IMR-90 (cell line): Measurements from ENCODE around the gene TPD52L2. TPM values are rescaled to one million over a fixed set of nuclear protein-coding genes. Genes with fewer than 3 reads are reported as not detected.
"Not testable (repeated sequence)": the region's sequence is repeated elsewhere in the genome, so short reads cannot be mapped to it uniquely, and the experiment has no call there.

ENCODE experiments used
- ATAC-seq: fragments of 200-7000 bp; cut with Tn5 transposase; 2 replicates; pipeline ENCODE4 v1.9.1; 2020; ENCODE audit warnings: low read depth, mild to moderate bottlenecking, moderate library complexity
- BruUV-seq: library from RNA; stranded (reverse); fragments of 400-500 nt; replicated peaks from 2 replicates; lab custom pipeline; 2021; lab: Mats Ljungman, UMichigan
- CTCF ChIA-PET: fragments of 300-600 bp; formaldehyde crosslinking; extraction: SDS; loops from one replicate; lab custom pipeline; 2021; ENCODE audit warnings: antibody characterized with exemption; lab: Yijun Ruan, JAX
- POLR2A ChIA-PET: fragments of 300-600 bp; sonication (Branson Sonifier 250); formaldehyde crosslinking; loops from one replicate; lab custom pipeline; 2022; ENCODE audit warnings: antibody characterized with exemption; ENCODE audit not compliant: unreplicated experiment; lab: Charles Lee
- DNase-seq: peaks from one replicate; pipeline ENCODE4 v3.0.0; 2013
- H2AFZ ChIP-seq: replicated peaks from 2 replicates; pipeline ENCODE3; 2013; ENCODE audit warnings: low read length, mild to moderate bottlenecking; ENCODE audit not compliant: poor library complexity
- H2AK5ac ChIP-seq: 2 replicates; pipeline ENCODE4 v1.6.1; 2013; ENCODE audit warnings: low read depth, low read length, inconsistent platforms
- H2AK9ac ChIP-seq: replicated peaks from 2 replicates; pipeline ENCODE3; 2013; ENCODE audit warnings: mild to moderate bottlenecking, low read depth, low read length, moderate library complexity; ENCODE audit not compliant: poor library complexity
- H2BK120ac ChIP-seq: 2 replicates; pipeline ENCODE4 v1.6.1; 2013; ENCODE audit warnings: low read depth, low read length, inconsistent platforms
- H2BK15ac ChIP-seq: 3 replicates; pipeline ENCODE4 v1.6.1; 2013; ENCODE audit warnings: low read depth, low read length, inconsistent platforms
- H2BK20ac ChIP-seq: 2 replicates; pipeline ENCODE4 v1.6.1; 2013; ENCODE audit warnings: low read depth, mild to moderate bottlenecking, inconsistent platforms, low read length, moderate library complexity
- H2BK5ac ChIP-seq: 2 replicates; pipeline ENCODE4 v1.6.1; 2013; ENCODE audit warnings: mild to moderate bottlenecking, low read depth, low read length, inconsistent platforms; ENCODE audit not compliant: poor library complexity, severe bottlenecking
- H3K14ac ChIP-seq: replicated peaks from 2 replicates; pipeline ENCODE4 v1.6.1; 2013; ENCODE audit warnings: low read depth, low read length, inconsistent platforms
- H3K18ac ChIP-seq: 2 replicates; pipeline ENCODE4 v1.6.1; 2013; ENCODE audit warnings: low read depth, low read length, control low read depth
- H3K23ac ChIP-seq: 2 replicates; pipeline ENCODE4 v1.6.1; 2013; ENCODE audit warnings: low read depth, low read length, inconsistent platforms
- H3K27ac ChIP-seq: 2 replicates; pipeline ENCODE4 v1.5.1; 2013; ENCODE audit warnings: mild to moderate bottlenecking, control low read depth, low read length; ENCODE audit not compliant: insufficient read depth
- H3K27me3 ChIP-seq: 2 replicates; pipeline ENCODE4 v1.6.1; 2013; ENCODE audit warnings: low read length; ENCODE audit not compliant: control insufficient read depth, insufficient read depth
- H3K36me3 ChIP-seq: 2 replicates; pipeline ENCODE4 v1.6.1; 2013; ENCODE audit warnings: low read length, mixed read lengths; ENCODE audit not compliant: control insufficient read depth, insufficient read depth
- H3K4ac ChIP-seq: 2 replicates; pipeline ENCODE4 v1.6.1; 2013; ENCODE audit warnings: low read depth, low read length, inconsistent platforms
- H3K4me1 ChIP-seq: 2 replicates; pipeline ENCODE4 v1.6.1; 2013; ENCODE audit warnings: low read length, mixed read lengths; ENCODE audit not compliant: control insufficient read depth, insufficient read depth
- H3K4me2 ChIP-seq: 2 replicates; pipeline ENCODE4 v1.6.1; 2013; ENCODE audit warnings: low read depth, mild to moderate bottlenecking, control low read depth, low read length, moderate library complexity
- H3K4me3 ChIP-seq: 2 replicates; pipeline ENCODE4 v1.5.1; 2013; ENCODE audit warnings: low read depth, mild to moderate bottlenecking, control low read depth, low read length, moderate library complexity; ENCODE audit not compliant: insufficient read depth
- H3K56ac ChIP-seq: 2 replicates; pipeline ENCODE4 v1.6.1; 2013; ENCODE audit warnings: low read length, inconsistent platforms; ENCODE audit not compliant: insufficient read depth; ENCODE audit errors: extremely low read depth
- H3K79me1 ChIP-seq, 2 experiments: 2 replicates each; pipeline ENCODE4 v1.6.1; 2013; ENCODE audit warnings: low read length in 2 of 2, inconsistent platforms in 1 of 2, low read depth in 1 of 2
- H3K9ac ChIP-seq: 2 replicates; pipeline ENCODE4 v1.6.1; 2013; ENCODE audit warnings: low read depth, low read length, control low read depth
- H3K9me1 ChIP-seq: 2 replicates; pipeline ENCODE4 v1.6.1; 2013; ENCODE audit warnings: low read length, inconsistent platforms; ENCODE audit not compliant: insufficient read depth
- H3K9me3 ChIP-seq: 2 replicates; pipeline ENCODE4 v1.6.1; 2013; ENCODE audit warnings: low read length; ENCODE audit not compliant: control insufficient read depth, insufficient read depth
- H4K20me1 ChIP-seq: 2 replicates; pipeline ENCODE4 v1.6.1; 2013; ENCODE audit warnings: low read length, inconsistent platforms; ENCODE audit not compliant: insufficient read depth
- H4K5ac ChIP-seq: 2 replicates; pipeline ENCODE4 v1.6.1; 2013; ENCODE audit warnings: mild to moderate bottlenecking, low read depth, low read length, control low read depth
- H4K8ac ChIP-seq, 2 experiments: 2 replicates each; pipeline ENCODE4 v1.6.1; 2013; ENCODE audit warnings: low read depth in 2 of 2, low read length in 2 of 2, control low read depth in 1 of 2, inconsistent platforms in 1 of 2
- H4K91ac ChIP-seq: 2 replicates; pipeline ENCODE4 v1.6.1; 2013; ENCODE audit warnings: low read depth, low read length, inconsistent platforms; ENCODE audit not compliant: insufficient read depth
- CEBPB ChIP-seq: IDR thresholded peaks from 2 replicates; pipeline ENCODE4 v1.6.1; 2012; ENCODE audit warnings: low read depth, low read length, improper control_type of control experiment
- CHD1 ChIP-seq: IDR thresholded peaks from 2 replicates; pipeline ENCODE4 v1.6.1; 2012; ENCODE audit warnings: low read depth, low read length, improper control_type of control experiment
- FOS ChIP-seq: fragments of 150-350 bp; IDR thresholded peaks from 2 replicates; pipeline ENCODE4 v1.6.1; 2016; ENCODE audit warnings: low read depth, low read length
- MXI1 ChIP-seq: IDR thresholded peaks from 2 replicates; pipeline ENCODE4 v1.6.1; 2012; ENCODE audit warnings: low read depth, mild to moderate bottlenecking, low read length, moderate library complexity, borderline replicate concordance
- POLR2A ChIP-seq: IDR thresholded peaks from 2 replicates; pipeline ENCODE4 v1.6.1; 2012; ENCODE audit warnings: mild to moderate bottlenecking, low read depth, low read length
- RAD21 ChIP-seq: IDR thresholded peaks from 2 replicates; pipeline ENCODE4 v1.6.1; 2012; ENCODE audit warnings: low read length, improper control_type of control experiment
- RFX5 ChIP-seq: IDR thresholded peaks from 2 replicates; pipeline ENCODE4 v1.8.0; 2012; ENCODE audit warnings: low read depth, mild to moderate bottlenecking, low read length, moderate library complexity
- USF2 ChIP-seq: fragments of 150-350 bp; IDR thresholded peaks from 2 replicates; pipeline ENCODE4 v1.6.1; 2017; ENCODE audit warnings: mild to moderate bottlenecking, antibody characterized with exemption, low read length, low read depth
- WGBS, 2 experiments: methylation state at CpG; one replicate each; pipeline versions ENCODE4 v1.1.5 to v1.1.7; 2013; ENCODE audit warnings: missing lambda C conversion rate in 2 of 2; ENCODE audit not compliant: insufficient read length in 1 of 2; ENCODE audit errors: extremely low coverage in 2 of 2; 5-methylcytosine and 5-hydroxymethylcytosine counted together
- dilution Hi-C: fragments of 300-500 bp; cut with HindIII; formaldehyde crosslinking; loops from one replicate; pipeline ENCODE4 v1.14.3; 2018; ENCODE audit warnings: low sequenced_read_pairs; ENCODE audit not compliant: unreplicated experiment
- in situ Hi-C: fragments of 300-500 bp; cut with MboI; formaldehyde crosslinking; loops from 3 replicates; pipeline ENCODE4 v1.14.3; 2019; ENCODE audit warnings: low sequenced_read_pairs, inconsistent platforms, mixed read lengths
- intact Hi-C: fragments of 100-400 bp; cut with micrococcal nuclease; formaldehyde crosslinking; loops from 2 replicates; pipeline ENCODE4 v1.10.0; 2022
- polyA plus RNA-seq, 3 experiments: library from polyadenylated mRNA; depleted of rRNA; stranded (reverse); fragments of >200 nt; gene quantifications; 2 replicates each; pipeline ENCODE4 v1.2.3, GENCODE V29; 2012; ENCODE audit warnings: low replicate concordance in 1 of 3
- total RNA-seq: library from RNA; depleted of rRNA; stranded (reverse); fragments of >200 nt; gene quantifications from 2 replicates; pipeline ENCODE4 v1.2.3, GENCODE V29; 2012

Gene TPD52L2
- total and polyA plus RNA-seq, 2 of the 4 experiments (the other 2 are of a cell fraction): 113 to 189 TPM

- H3K4me2 ChIP-seq: no peak overlapping the region
- 0 out of 2 replicates have a peak, but pooled peaks cover 2% of the 10 kb centered on the region for H3K9me1 ChIP-seq
- no peaks in the 10 kb centered on the region for H3K27me3 ChIP-seq
- no peak overlapping the region for H4K8ac ChIP-seq
- no peak overlapping the region for H2AFZ ChIP-seq
- no peak overlapping the region for H2BK20ac ChIP-seq
- no peak overlapping the region for H2BK15ac ChIP-seq
- ChIA-PET CTCF (no interaction called here), POLR2A (no interaction called here)
- peaks cover 11 to 75% of the 10 kb centered on the region in 2 experiments for H3K79me1 ChIP-seq
- WGBS, 2 experiments: 72% methylated on average over 2 of the region's 14 CpGs; no CpG with 5 or more reads in 1 of the 2 experiments
- in situ Hi-C loops: no loop called here
- no peak overlapping the region for H3K56ac ChIP-seq
- no peak; the same call in 1 of the 2 replicates for ATAC-seq
- H3K36me3 ChIP-seq: peaks cover 70% of the 10 kb centered on the region
- no peak overlapping the region for H2BK120ac ChIP-seq
- no peak overlapping the region for H2BK5ac ChIP-seq
- no peak for DNase-seq
- no peak overlapping the region for H3K23ac ChIP-seq
- H3K9ac ChIP-seq: no peak overlapping the region
- no peaks in the 10 kb centered on the region for H3K4me1 ChIP-seq
- H3K9me3 ChIP-seq: no peaks in the 10 kb centered on the region
- H2AK5ac ChIP-seq: no peak overlapping the region
- H4K91ac ChIP-seq: no peak overlapping the region
- no peak overlapping the region for H4K5ac ChIP-seq
- no peak overlapping the region for H3K27ac ChIP-seq
- TF ChIP-seq RFX5 (no peak), RAD21 (no peak), CHD1 (no peak), FOS (no peak), USF2 (no peak), POLR2A (no peak), MXI1 (no peak), CEBPB (no peak)
- dilution Hi-C loops: no loop called here
- no peak overlapping the region for H3K18ac ChIP-seq
- H3K14ac ChIP-seq: no peak overlapping the region
- intact Hi-C loops: no loop called here
- BruUV-seq: no TSS peak
- H3K4me3 ChIP-seq: no peak overlapping the region
- H2AK9ac ChIP-seq: no peak overlapping the region
- peaks cover 71% of the 10 kb centered on the region for H4K20me1 ChIP-seq
- H3K4ac ChIP-seq: no peak overlapping the region
Measured at GRCh38 chr20:63878899-63879663, 14.0 kb downstream of the TPD52L2 start.

DNA sequence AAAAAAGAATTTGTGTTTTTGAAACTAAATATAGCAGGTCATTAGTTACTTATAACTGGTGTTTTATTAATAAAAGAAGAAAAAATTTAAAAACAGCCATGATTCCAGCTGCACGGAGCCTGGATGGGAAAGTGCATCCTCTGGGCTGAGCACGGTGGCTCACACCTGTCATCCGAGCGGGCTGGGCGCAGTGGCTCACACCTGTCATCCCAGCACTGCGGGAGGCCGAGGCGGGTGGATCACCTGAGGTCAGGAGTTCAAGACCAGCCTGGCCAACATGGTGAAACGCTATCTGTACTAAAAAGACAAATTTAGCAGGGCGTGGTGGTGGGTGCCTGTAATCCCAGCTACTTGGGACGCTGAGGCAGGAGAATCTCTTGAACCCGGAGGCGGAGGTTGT lies 15.8 kb downstream of the TPD52L2 start:
- H2BK15ac ChIP-seq, H3K56ac ChIP-seq, intact Hi-C loops, DNase-seq, H2AK5ac ChIP-seq, ATAC-seq, BruUV-seq, H3K18ac ChIP-seq, dilution Hi-C loops, H3K9ac ChIP-seq, H3K4me2 ChIP-seq, H4K8ac ChIP-seq, H4K5ac ChIP-seq, H3K14ac ChIP-seq, H3K4me3 ChIP-seq, H2BK20ac ChIP-seq, H2BK120ac ChIP-seq, H3K4ac ChIP-seq, H3K23ac ChIP-seq, H3K4me1 ChIP-seq, H3K9me3 ChIP-seq, POLR2A ChIA-PET, H2BK5ac ChIP-seq, H3K9me1 ChIP-seq, H2AK9ac ChIP-seq, H2AFZ ChIP-seq, H3K27ac ChIP-seq, H4K91ac ChIP-seq, in situ Hi-C loops, H3K27me3 ChIP-seq, CTCF ChIA-PET: not testable (repeated sequence)
- Histone ChIP-seq H3K79me1 (peaks cover 17 to 75% of the 10 kb centered on the region in 2 experiments), H4K20me1 (peaks cover 80% of the 10 kb centered on the region), H3K36me3 (peaks cover 72% of the 10 kb centered on the region)
- WGBS, 2 experiments: 96% methylated on average over 10 of the region's 13 CpGs; no CpG with 5 or more reads in 1 of the 2 experiments
